GM11168 (cell line): ENCODE data around the gene ZBTB20.

Source experiments
- in situ Hi-C: fragments of 300-500 bp; cut with MboI; formaldehyde crosslinking; loops from one replicate; pipeline ENCODE4 v1.12.0; 2022; ENCODE audit warnings: low sequenced_read_pairs; ENCODE audit not compliant: unreplicated experiment

ZBTB20 gene

DNA sequence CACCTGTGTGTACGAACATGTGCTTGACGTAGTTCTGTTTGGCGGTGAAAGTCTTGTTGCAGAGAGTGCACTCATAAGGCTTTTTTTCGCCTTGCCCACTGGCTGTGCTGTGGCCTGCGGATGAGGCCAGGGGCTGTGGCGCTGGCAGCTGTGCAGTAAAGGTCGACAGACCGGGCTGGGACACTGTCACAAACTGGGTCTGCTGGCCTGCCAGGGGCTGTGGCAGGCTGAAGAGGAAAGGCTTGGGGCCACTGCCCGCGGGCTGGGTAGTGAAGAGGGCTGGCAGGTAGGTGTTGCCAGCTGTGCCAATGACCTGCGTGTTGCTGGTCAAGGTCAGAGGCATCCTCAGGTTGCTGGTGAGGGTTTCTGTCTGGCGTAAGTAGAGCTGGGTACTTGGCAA lies 796.8 kb downstream of the ZBTB20 start:
- in situ Hi-C loops: no loop called here

DNA sequence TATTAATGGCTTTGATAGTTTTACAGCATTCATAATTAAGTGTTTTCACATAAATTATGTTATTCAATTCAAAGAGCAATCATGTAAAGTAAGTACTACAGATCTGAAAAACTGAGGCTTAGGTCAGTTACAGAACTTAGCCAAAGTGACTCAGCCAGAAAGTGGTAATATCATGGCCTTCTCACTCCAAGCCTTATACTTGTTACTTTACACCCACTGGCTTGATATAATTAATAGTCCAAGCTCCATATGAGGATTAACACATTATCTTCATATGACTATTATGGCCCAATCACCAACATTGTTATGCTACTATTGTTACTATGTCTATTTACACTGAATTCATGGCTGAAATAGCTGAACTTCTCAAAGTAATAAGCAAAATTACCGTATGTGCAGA lies 802.6 kb downstream of the ZBTB20 start:
- in situ Hi-C loops: no loop called here

DNA sequence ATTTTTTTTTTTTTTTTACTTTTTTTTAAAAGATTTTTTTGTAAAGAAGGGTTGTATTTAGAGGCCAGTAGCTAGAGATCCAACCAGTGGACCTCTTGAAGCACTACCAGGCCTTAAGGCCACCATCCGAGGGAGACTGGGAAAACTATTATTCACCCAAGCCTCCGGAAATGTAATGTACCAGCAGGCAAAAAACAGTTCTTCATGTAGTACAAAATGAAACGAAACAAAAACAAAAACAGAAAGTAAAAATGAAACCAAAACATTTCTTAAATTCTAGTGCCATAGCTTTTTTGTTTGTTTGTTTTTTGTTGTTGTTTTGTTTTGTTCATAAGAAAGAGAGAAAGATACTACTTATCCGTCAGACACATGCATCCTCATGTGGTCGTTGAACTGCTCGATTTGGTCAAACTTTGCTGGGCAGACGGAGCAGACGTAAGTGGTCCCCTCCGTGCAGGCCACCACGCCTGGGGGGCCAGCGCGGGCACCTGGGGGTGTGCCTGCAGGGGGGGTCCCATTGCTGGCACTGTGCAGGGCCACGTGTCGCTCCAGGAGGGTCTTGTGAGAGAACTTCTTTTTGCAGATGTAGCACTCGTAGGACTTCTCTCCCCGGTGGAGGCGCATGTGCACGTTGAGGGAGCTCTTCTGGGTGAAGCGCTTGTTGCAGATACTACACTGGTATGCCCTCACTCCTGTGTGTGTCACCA lies 808.3 kb downstream of the ZBTB20 start:
- in situ Hi-C loops: no loop called here

DNA sequence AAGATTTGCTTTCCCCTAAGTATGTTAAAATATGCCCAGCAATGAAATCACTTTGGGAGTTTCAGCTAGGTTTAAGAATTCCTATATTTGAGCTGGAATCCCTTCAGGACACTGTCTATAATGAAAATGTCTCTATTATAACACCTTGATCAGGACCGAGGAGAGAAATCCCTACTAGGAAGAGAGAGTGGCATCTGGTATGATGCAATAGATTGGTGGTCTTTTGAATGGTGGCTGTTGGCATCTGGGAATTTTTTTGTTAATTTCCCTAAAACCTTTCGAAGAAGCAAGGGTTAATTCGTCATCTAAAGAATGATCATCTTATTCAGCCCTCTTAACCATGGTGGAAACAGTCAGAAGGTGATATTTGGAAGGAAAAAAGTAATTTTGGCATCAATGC lies 810.2 kb downstream of the ZBTB20 start:
- in situ Hi-C loops: no loop called here

DNA sequence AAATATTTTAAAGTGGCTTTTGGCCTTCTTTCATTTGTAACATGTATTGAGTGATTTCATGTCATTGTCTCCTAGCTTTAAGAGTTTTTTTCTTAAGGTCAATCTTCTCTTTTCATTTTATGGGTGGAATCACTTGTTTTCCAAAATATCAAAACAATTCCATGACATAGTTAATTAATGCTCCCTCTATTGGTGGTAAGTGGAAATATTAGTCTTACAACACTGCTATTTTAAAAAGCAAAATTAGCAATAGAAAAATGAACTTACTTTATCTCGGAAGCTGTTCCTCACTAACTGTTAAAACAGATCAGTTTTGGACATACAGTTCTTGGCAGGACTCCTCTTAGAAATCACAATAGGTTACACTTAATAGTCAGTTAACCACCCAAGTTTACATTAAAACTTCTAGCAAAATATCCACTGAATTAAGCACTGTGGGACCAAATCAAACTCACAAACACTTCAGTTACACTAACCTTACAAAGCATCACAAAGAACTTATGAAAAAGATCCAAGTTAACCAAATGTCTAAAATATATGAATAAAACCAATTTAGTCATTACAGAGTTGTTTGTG lies 810.9 kb downstream of the ZBTB20 start:
- in situ Hi-C loops: no loop called here

DNA sequence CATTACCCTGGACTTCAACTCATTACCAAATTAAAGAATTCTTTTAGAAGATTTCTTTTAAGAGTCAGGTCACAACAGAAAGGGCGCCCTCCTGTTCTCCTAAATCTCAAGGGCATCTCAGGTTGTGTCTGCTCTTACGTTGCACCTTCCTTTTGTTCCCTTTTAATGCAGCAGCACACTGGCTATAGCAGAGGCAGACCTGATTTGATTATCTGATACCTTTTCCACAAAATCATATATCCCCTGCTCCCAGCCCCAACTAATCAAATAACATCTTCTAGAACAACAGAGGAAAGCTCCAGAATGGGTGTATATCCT lies 813.2 kb downstream of the ZBTB20 start:
- in situ Hi-C loops: no loop called here

DNA sequence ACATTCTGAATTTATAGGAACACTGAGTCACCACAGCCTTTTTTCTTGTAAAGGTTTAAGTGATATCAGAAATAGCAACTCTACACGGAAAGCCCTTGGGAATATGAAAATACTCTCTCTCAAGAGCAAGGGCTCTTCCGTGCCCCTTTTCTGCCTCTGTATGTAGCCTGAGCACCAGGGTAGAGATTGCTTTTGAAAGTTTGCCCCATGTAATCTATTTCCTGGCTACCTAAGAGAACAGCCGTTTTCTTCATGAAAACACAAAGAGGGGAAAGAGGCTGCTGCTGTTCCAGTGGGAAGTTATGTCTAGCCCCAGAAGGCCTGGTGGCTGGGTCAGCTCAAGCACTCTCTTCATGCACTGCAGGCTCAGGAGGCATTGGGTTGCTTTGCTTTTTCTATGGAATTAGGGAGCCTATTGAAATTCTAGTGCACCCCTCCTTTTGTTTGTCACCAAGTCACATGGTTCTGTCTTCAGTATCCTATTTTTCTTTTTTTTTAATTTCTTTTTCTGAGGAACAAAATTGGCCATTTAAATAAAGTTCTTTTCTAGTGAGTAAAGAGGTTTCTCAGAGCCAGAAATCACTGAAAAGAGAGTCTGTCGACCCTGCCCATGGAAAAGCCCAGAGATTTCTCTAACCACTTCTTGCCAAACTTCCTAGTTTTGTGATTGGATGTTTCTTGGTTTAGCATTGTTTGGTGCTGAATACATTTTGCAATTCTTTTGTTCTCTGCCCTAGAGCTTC lies 813.7 kb downstream of the ZBTB20 start:
- in situ Hi-C loops: no loop called here

DNA sequence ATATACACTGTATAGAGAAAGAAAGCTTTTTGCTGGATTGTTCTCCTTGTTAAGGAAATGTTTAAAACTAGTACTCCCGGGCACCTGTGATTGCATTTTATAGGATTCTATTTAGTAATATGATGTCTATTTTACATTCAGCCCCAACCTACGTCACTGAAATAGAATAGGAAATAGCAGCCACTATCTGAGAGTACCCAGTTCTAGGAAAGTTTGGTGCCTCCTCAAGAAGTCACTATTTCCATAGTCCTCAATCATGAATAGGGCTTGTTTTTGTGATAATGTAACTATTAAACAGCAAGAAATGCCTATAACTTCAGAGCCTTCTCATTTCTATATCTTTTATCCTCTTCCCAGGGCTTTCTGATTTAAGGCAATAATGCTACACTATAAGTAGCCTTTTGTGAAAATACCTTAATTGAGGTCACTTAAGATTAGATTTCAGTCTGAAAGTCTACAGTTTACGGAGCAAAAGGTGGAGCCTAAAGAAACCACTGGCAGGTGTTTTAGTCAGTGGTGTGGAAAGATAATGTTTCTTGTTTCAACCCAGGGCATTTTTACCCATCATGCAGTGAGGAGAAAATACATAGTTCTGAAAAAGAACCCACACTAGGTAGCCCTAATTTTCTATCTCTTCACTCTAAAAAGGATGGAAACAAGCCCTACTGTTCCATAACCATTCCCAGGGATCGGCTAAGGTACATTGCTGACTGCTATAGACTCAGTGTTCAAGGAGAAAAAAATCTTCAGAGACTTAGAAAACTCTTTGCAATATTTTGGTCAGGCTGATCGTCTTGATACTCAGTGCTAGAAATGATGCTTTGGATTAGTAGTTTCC lies 814.5 kb downstream of the ZBTB20 start:
- in situ Hi-C loops: no loop called here

DNA sequence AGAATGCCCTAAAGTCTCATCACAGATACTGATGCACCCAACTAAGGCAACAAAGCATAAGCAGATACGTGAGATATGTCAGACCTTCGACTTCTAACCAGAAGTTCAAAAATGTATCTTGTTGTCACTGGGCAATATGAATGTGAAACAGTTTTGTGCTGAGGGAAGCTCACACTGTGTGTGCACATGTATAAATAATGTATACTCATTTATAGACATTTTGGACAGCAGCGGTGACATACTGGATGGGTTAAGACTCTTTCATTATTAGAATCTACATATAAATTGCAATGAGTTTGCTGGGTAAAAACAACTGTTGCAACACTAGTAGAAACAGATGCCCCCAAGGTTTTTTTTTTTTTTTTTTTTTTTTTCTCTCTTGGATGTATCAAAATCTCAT lies 815.4 kb downstream of the ZBTB20 start:
- in situ Hi-C loops: no loop called here

DNA sequence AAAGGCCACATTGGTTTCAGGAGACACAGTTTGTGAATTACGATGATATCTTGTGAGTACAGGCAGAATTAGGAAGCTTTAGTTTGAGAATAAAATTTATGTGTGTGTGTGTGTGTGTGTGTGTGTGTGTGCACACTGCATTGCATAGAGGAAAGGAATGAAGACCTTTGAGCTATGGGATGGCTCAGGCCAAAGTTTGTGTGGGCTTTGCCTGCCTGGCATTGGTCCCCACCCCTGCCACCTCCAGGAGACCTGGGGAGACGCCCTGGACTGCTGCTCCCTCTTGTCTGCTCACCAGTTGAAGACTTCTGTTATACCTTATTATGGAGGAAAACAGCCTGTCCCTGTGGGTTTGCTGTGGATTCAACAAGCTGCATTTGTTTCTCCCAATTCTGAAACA lies 816.1 kb downstream of the ZBTB20 start:
- in situ Hi-C loops: no loop called here

DNA sequence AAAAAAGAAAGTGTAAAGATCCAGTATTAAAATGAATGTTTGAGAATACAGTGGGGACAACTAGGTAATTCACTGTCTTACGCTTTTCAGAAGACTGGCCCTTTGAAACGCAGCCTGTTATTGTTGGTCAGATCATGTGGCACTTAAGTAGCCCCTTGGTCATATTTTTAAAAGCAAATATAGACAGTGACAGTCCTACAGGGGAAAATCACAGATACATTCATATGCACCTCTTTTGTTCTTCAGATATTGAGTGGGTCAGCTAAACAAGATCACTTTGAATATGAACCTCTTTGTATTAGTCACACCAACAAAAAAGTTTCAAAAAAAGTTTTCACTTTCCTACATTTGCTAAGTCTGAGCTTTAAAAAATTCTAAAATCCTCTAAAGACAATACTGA lies 817.3 kb downstream of the ZBTB20 start:
- in situ Hi-C loops: no loop called here

DNA sequence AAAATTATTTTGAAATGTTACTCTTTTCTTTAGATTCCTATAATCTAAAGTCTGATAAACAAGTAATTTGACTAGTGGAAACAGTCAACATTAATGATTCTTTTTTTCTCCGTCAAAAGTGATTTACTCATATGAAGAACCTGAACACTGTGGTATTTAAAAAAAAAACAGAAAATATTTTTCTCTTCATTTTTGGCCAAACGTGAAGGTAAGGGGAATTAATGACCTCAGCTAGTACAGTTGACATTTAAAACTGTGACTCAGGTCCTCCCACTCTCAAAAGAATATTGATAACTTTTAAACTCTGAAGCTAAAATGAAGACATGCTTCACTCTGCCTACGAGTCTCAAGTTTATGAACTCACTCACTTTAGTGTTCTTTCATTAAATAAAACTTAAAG lies 818.7 kb downstream of the ZBTB20 start:
- in situ Hi-C loops: no loop called here

DNA sequence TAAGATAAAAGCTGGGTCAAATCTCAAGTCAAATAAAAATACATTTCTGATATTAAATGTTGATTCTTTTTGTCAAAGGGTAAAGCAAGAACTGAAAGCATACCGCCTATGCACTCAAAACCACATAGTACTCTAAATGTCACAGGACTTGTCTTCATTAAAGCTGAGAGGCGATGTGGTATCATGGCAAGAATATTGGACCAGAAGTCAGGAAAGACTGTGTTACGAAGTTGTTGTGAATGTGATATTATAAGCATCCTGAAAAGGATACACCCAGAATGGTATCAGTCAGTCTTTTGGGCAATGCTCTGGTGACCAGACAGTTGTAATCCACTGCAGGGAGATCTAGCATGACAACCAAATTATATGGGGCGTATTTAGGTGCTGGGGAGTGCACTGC lies 819.4 kb downstream of the ZBTB20 start:
- in situ Hi-C loops: no loop called here

DNA sequence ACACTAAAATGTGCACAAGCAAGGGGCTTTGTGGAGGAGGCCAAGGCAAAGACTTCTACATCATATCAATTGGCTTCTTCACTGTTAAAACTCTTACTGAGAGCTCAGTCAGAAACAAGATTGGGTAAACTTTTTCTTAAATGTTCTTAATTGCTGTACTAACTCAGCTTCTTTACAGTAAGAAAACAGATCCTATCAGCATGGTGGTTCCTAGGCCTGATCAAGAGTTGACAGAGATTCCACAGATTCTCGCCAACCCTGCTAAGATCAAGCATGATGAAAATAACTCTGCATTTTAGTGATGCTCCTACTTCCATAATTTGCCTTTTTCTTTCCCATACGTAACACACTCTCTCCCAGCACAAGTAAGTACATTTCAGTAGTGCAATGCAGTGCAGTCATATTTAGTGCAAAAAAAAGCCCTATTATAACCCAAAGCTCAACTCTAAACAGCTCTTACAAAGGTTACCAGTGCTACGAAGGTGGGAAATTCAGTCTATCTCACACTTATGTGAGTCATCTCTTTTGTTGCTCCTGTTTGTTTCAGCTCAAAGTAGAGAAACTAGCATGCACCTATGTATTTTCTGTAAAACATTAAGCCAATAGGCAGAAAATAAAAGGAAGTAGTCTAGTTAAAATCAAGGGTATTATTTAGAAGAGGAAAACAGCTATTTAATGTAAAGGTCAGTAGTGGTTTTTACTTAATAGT lies 823.4 kb downstream of the ZBTB20 start:
- in situ Hi-C loops: no loop called here

DNA sequence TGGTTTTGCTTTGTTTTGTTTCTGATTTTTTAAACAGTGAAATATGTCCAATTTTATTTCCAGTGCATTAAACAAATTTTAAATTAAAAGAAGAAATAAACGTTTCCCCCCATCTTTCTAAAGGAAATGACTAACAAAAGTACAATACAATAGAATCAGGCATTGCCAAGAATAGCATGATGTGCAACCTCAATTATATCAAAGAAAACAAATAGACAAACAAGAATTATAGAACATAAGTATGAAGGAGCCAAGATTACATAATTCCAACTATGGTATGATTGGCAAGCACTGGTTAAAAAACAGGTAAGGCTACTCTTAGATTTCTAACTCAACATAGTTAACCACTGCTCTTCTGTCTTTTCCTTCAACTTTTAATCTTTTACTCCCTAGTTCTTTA lies 826.8 kb downstream of the ZBTB20 start:
- in situ Hi-C loops: no loop called here

DNA sequence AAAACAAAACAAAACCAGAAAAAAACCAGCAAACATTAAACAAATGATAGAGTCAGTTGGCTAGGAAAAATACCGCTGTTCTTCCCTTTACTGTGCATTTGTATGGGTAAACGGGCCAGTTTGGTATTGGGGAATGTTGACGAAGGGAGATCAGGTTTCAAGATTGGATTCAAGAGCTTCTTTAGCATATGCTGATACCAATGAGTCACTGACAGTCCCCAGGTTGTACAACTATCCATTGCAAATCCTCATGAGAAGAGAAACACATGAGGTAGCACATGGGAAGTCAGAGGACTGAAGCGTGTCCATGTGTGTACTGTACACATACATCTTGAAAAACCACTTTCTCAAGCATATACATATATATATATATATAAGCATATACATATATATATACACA lies 827.6 kb downstream of the ZBTB20 start:
- in situ Hi-C loops: no loop called here

DNA sequence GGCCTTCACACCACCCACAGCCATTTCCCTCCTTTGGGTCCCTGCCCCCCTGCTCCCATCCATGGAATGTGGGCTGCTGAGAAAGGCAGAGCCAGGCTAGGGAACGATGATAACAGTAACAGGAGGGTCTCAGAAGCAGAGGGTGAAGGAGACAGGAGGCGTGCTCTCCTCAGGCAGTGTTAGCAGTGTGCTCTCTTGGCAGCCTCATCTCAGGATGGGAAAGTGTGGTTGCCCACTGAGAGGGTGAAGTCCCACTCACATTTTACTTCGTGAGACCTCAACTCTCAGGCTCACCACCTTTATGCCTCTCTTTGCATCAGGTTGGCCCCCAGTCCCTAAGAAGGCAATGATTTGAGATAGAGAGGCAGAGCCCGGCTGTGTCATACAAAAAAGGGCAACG lies 828.8 kb downstream of the ZBTB20 start:
- in situ Hi-C loops: no loop called here

DNA sequence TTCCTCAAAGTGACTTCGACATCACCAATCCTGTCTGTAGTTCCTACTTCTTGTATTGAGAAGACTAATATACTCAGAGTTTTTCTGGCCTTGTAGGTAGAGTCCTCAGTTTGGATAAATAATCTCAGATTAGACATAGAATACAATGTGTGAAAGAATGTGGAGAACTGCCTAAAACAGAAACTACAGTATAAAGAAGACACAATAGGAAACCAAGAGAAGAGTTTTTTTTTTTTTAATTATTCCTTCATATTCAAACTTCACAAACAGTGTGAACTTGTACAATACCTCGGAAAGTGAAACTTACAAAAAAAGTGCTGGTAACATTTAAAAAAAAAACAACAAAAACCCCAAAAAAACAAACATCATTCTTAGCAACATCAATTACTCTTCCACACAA lies 832.8 kb downstream of the ZBTB20 start:
- in situ Hi-C loops: no loop called here

DNA sequence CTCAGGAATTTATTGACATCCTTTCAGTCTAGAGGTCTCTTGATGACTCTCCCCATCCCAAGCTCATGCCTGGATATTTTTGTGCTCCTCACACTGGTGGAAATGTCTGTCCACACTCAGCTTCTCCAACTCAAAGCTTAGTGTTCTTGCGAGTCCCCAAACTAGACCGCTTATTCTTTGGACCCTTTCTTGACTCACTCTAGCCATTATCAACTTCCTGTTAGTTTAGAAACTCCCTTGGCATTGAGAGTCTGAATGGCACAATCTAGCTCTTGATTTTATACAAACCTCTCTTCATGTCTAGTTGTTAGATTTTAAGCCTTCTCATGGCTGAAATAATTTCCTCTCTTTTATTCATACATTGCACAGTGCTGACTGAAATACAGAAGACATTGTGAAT lies 833.7 kb downstream of the ZBTB20 start:
- in situ Hi-C loops: no loop called here

DNA sequence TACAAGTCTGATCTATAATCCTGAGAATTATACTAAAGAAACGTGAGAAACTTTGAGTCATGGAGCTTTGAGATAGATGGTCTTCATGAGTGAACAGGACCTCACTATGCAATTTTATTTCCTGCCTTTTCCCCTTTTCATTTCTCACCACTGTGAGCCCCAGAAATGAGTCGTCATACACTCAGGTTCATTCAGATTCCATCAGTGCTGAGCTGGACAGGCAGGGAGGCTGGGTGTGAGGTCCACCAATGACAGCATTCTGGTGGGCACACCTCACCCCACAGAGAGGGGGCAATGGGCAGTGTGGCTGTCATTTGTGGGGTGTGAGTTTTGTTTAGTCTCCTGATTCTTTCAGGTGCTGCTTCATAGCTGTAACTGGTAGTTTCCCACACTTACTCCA lies 836.4 kb downstream of the ZBTB20 start:
- in situ Hi-C loops: no loop called here
